HepG2 (cell line): ENCODE results near the gene EXOC7. TPM values are rescaled to one million over a fixed set of nuclear protein-coding genes. Genes with fewer than 3 reads are reported as not detected.

Source experiments
- BRD4 ChIP-seq: sonication (generic); formaldehyde crosslinking; IDR thresholded peaks from 2 replicates; pipeline ENCODE4 v1.4.0; 2020; ENCODE audit warnings: missing genetic modification reagents
- CSRNP1 ChIP-seq: sonication (generic); formaldehyde crosslinking; IDR thresholded peaks from 2 replicates; pipeline ENCODE4 v1.8.1; 2023; ENCODE audit warnings: mild to moderate bottlenecking, missing genetic modification reagents
- FOXK1 ChIP-seq: sonication (generic); formaldehyde crosslinking; IDR thresholded peaks from 2 replicates; pipeline ENCODE4 v1.4.0; 2020; ENCODE audit warnings: low read depth, missing genetic modification reagents, borderline replicate concordance
- KLF11 ChIP-seq: IDR thresholded peaks from 2 replicates; pipeline ENCODE4 v1.6.1; 2016; ENCODE audit warnings: missing compliant biosample characterization
- POLR2G ChIP-seq: fragments of 200-400 bp; formaldehyde crosslinking; IDR thresholded peaks from 2 replicates; pipeline ENCODE4 v1.6.1; 2018; ENCODE audit warnings: mild to moderate bottlenecking, low read depth, low read length, moderate library complexity
- RARG ChIP-seq: sonication (generic); formaldehyde crosslinking; IDR thresholded peaks from 2 replicates; pipeline ENCODE4 v1.4.0; 2020; ENCODE audit warnings: low read depth, mild to moderate bottlenecking, missing genetic modification reagents
- SP5 ChIP-seq: IDR thresholded peaks from 2 replicates; pipeline ENCODE4 v1.6.1; 2016; ENCODE audit warnings: low read depth, borderline replicate concordance
- ZFY ChIP-seq: sonication (generic); formaldehyde crosslinking; IDR thresholded peaks from 2 replicates; pipeline ENCODE4 v1.4.0; 2020; ENCODE audit warnings: missing genetic modification reagents
- ZNF318 ChIP-seq: sonication (generic); formaldehyde crosslinking; IDR thresholded peaks from 2 replicates; pipeline ENCODE4 v1.4.0; 2020; ENCODE audit warnings: mild to moderate bottlenecking, missing genetic modification reagents
- ZNF512B ChIP-seq: sonication (generic); formaldehyde crosslinking; IDR thresholded peaks from 2 replicates; pipeline ENCODE4 v1.5.1; 2020; ENCODE audit warnings: missing genetic modification reagents, mild to moderate bottlenecking, borderline replicate concordance
- ZNF549 ChIP-seq: sonication (generic); formaldehyde crosslinking; IDR thresholded peaks from 2 replicates; pipeline ENCODE4 v1.5.0; 2020; ENCODE audit warnings: missing genetic modification reagents
- ZNF556 ChIP-seq: sonication (generic); formaldehyde crosslinking; IDR thresholded peaks from 2 replicates; pipeline ENCODE4 v1.4.0; 2020; ENCODE audit warnings: mild to moderate bottlenecking, missing genetic modification reagents, borderline replicate concordance
- ZNF598 ChIP-seq: sonication (generic); formaldehyde crosslinking; IDR thresholded peaks from 2 replicates; pipeline ENCODE4 v1.5.1; 2020; ENCODE audit warnings: mild to moderate bottlenecking, missing genetic modification reagents, borderline replicate concordance
- ZNF605 ChIP-seq: sonication (generic); formaldehyde crosslinking; IDR thresholded peaks from 2 replicates; pipeline ENCODE4 v1.8.0; 2022; ENCODE audit warnings: mild to moderate bottlenecking, missing genetic modification reagents
- ZNF607 ChIP-seq: sonication (generic); formaldehyde crosslinking; IDR thresholded peaks from 2 replicates; pipeline ENCODE4 v1.5.1; 2020; ENCODE audit warnings: missing genetic modification reagents, mild to moderate bottlenecking, borderline replicate concordance
- ZNF891 ChIP-seq: sonication (generic); formaldehyde crosslinking; IDR thresholded peaks from 2 replicates; pipeline ENCODE4 v1.5.0; 2020; ENCODE audit warnings: mild to moderate bottlenecking, missing genetic modification reagents
- polyA plus RNA-seq, 8 experiments: library from polyadenylated mRNA; depleted of rRNA in 3 of 8; stranded (reverse) in 7 of 8; unstranded in 1 of 8; fragments of >200 nt; fragmentation: Illumina TruSeq in 4 of 8; extraction: Trizol in 4 of 8; gene quantifications; 2 replicates each; pipeline versions ENCODE4 v1.2.1 to v1.2.3, GENCODE V29; 2011 to 2016; ENCODE audit warnings: low read depth in 4 of 8, missing spikeins in 1 of 8, mixed read lengths in 1 of 8; ENCODE audit not compliant: insufficient read depth in 1 of 8
- total RNA-seq, 5 experiments: library from RNA; depleted of rRNA; stranded (reverse); fragments of >200 nt; fragmentation: Illumina TruSeq; extraction: Trizol; gene quantifications; 2 replicates each; pipeline ENCODE4 v1.2.3, GENCODE V29; 2016; ENCODE audit warnings: low read depth in 1 of 5

EXOC7 gene
- total and polyA plus RNA-seq, 2 of the 13 experiments (the other 11 are each of a cell fraction or from before 2014, with no cell fraction given) = 86.9 to 116 TPM

- TF ChIP-seq ZNF607 (no peak; the same call in 1 of the 2 replicates), CSRNP1 (CRISPR knock-in tag) (0 out of 2 replicates have a peak, but pooled peaks have one; percentile 20), RARG (CRISPR knock-in tag) (no peak), ZFY (CRISPR knock-in tag) (peak; percentile 88), KLF11 (CRISPR knock-in tag) (no peak), SP5 (CRISPR knock-in tag) (peak; percentile 49; the same call in 1 of the 2 replicates), ZNF512B (CRISPR knock-in tag) (peak; percentile 65), ZNF556 (CRISPR knock-in tag) (no peak; the same call in 1 of the 2 replicates), BRD4 (CRISPR knock-in tag) (peak; percentile 80; the same call in 1 of the 2 replicates), POLR2G (peak; percentile 55; the same call in 1 of the 2 replicates), ZNF605 (CRISPR knock-in tag) (peak; percentile 73; the same call in 1 of the 2 replicates), ZNF318 (CRISPR knock-in tag) (peak; percentile 53; the same call in 1 of the 2 replicates), FOXK1 (CRISPR knock-in tag) (peak; percentile 60; the same call in 1 of the 2 replicates), ZNF598 (CRISPR knock-in tag) (no peak; the same call in 1 of the 2 replicates), ZNF891 (CRISPR knock-in tag) (peak; percentile 97), ZNF549 (CRISPR knock-in tag) (no peak)
Observed at GRCh38 chr17:76138234-76138895, 34.8 kb upstream of the EXOC7 start (continued).
